ENCODE data around the gene ITSN2. TPM values are rescaled to one million over a fixed set of nuclear protein-coding genes. Genes with fewer than 3 reads are reported as not detected.
"Not testable (repeated sequence)": the region's sequence is repeated elsewhere in the genome, so short reads cannot be mapped to it uniquely, and the experiment has no call there.

ITSN2 gene
- total RNA-seq, 1 experiment from 2014 or later = 30.7 TPM

DNA sequence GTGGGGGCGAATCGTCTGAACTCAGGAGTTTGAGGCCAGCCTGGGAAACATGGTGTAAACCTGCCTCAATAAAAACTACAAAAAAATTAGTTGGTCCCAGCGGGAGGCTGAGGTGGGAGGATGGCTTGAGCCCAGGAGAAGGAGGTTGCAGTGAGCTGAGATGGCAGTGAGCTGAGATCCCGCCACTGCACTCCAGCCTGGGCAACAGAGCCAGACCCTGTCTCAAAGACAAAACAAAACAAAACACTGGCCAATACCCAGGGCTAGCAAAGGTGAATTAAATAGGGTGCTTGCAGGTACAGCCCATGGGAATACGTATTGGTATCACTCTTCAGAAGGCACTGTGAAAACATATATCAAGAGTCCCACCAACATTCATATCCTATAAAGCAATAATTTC lies 7.0 kb downstream of the ITSN2 start:
- Histone ChIP-seq H3K4me3 (no peak overlapping the region), H3K36me3 (no peaks in the 10 kb centered on the region), H3K27ac (no peak overlapping the region), H3K27me3 (no peaks in the 10 kb centered on the region), H3K9me3 (replicated peaks) (no peaks in the 10 kb centered on the region), H3K4me1 (no peaks in the 10 kb centered on the region)
- no peak for DNase-seq

DNA sequence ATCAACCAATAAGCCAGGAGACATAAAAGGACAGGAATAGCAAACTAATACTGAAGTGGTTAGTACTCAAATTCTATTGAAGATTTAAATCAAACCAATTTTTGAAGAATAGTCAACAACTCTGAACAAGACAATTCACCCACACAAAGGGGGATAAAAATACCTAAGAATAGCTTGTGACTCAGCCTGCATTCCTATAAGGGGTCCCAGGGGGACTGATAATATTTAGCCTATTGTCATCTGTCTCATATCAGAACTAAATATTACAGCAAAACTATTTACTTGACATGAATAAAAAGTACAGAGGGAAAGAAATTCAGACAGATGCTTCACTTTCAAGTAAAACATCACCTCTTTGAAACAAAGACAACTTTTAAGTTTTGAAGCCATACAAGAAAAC lies 7.7 kb downstream of the ITSN2 start:
- Histone ChIP-seq H3K4me3 (no peak overlapping the region), H3K9me3 (replicated peaks) (no peaks in the 10 kb centered on the region), H3K27ac (no peak overlapping the region), H3K4me1 (no peaks in the 10 kb centered on the region), H3K36me3 (no peaks in the 10 kb centered on the region), H3K27me3 (no peaks in the 10 kb centered on the region)
- DNase-seq = peak in 1 of 2 experiments; percentile 26

DNA sequence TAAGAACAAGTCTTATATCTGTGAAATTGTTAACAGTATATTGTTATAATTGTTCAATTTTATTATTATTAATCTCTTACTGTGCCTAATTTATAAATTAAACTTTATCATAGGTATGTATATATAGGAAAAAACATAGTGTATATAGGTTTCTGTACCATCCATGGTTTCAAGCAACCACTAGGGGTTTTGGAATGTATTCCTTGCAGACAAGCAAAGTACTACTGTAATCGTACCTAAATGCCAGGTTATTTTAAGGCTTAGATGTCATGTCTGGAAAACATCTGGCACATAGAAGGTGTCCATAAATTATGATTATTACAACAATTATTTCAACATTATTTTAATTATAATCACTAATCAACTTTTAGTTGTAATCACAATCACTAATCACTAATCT lies 8.4 kb downstream of the ITSN2 start:
- H3K36me3 ChIP-seq = no peaks in the 10 kb centered on the region
- no peaks in the 10 kb centered on the region for H3K4me1 ChIP-seq
- H3K4me3 ChIP-seq = no peak overlapping the region
- no peaks in the 10 kb centered on the region for H3K27me3 ChIP-seq
- H3K9me3 ChIP-seq (replicated peaks) = no peaks in the 10 kb centered on the region
- no peak overlapping the region for H3K27ac ChIP-seq
- DNase-seq = no peak

DNA sequence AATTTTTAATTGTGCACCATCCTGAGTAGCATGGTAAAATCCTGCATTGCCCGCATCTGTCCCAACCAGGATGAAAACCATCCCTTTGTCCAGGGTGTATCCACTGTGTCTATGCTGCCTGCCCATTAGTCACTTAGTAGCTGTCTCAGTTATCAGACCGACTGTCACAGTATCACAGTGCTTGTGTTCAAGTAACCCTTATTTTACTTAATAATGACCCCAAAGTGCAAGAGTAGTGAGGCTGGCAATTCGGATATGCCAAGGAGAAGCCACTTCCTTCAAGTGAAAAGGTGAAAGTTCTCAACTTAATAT lies 8.8 kb downstream of the ITSN2 start:
- Histone ChIP-seq H3K27ac (no peak overlapping the region), H3K4me3 (no peak overlapping the region), H3K9me3 (replicated peaks) (no peaks in the 10 kb centered on the region), H3K4me1 (no peaks in the 10 kb centered on the region), H3K27me3 (no peaks in the 10 kb centered on the region), H3K36me3 (no peaks in the 10 kb centered on the region)
- DNase-seq = no peak

DNA sequence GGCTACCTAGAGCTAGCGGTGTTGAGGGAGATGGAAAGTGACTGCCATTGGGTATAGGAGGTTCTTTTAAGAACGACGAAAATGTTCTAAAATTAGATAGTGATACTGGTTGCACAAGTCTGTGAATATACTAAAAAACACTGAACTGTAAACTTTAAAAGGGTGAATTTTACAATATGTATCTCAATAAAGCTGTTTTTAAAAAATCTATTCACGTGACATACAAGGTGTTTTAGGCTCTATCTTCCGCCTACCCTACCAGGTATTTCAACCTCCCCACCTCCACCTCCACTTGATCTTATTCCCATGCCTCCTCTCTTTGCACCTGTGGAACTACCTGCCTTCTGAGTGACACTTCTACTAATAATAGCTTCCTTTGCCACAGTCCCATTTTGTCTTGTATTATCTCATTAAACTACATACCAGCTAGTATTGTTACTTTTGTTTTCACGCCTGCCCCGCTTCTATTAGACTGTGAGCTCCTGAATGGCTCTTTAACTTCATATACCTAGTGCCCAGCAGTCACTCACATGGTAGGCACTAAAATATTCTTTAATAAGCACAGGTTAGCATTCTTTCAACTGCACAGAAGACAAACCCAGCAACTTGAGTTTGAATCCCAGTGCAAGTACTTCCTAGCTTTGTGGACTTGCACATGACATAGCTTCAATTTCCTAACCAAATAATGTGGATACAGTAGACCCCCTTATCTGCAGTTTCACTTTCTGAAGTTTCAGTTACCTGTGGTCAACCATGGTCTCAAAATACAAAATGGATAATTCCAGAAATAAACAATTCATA lies 9.3 kb downstream of the ITSN2 start:
- H3K27me3 ChIP-seq = no peaks in the 10 kb centered on the region
- no peak overlapping the region for H3K27ac ChIP-seq
- H3K4me1 ChIP-seq = no peaks in the 10 kb centered on the region
- no peak for DNase-seq
- H3K4me3 ChIP-seq = no peak overlapping the region
- no peaks in the 10 kb centered on the region for H3K9me3 ChIP-seq (replicated peaks)
- H3K36me3 ChIP-seq = no peaks in the 10 kb centered on the region

DNA sequence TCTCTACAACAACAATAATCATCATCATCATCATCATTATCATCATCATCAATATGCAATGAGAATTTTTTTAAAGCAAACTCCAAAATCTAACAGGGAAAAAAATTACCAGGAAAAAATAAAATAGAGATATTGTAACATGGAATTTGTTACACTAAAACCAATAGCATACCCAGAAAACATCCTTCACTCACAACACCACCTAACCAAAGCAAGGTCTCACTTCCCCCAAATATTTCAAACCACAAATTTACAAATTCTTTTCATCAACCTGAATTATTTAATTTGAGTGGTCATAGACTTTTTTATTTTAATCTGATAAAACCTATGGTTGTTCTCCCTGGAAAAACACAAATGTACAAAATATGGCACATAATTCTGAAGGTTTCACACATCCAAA lies 11.2 kb downstream of the ITSN2 start:
- Histone ChIP-seq H3K27ac (no peak overlapping the region), H3K36me3 (no peaks in the 10 kb centered on the region), H3K4me1 (no peaks in the 10 kb centered on the region), H3K27me3 (no peaks in the 10 kb centered on the region), H3K4me3 (no peak overlapping the region), H3K9me3 (replicated peaks) (no peaks in the 10 kb centered on the region)
- no peak for DNase-seq

DNA sequence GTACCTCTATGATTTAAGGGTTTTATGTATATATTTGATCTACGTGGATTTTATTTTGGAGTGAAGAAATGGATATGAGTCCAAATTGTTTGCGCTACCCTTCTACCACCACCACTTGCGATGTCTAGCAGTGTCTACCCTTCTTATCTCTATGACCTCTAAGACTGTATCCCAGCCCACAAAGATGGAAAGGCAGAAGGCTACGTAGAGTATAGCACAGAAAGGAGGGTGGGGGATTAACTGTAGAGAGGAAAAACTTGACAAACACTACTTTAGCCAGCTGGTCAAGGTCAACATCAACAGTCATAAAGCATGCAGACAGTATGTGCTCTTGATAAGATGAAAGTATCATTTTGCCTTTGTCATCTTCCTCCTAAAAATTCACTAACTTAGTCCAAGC lies 14.4 kb downstream of the ITSN2 start:
- no peak overlapping the region for H3K4me3 ChIP-seq
- H3K9me3 ChIP-seq (replicated peaks) = no peaks in the 10 kb centered on the region
- no peak for DNase-seq

DNA sequence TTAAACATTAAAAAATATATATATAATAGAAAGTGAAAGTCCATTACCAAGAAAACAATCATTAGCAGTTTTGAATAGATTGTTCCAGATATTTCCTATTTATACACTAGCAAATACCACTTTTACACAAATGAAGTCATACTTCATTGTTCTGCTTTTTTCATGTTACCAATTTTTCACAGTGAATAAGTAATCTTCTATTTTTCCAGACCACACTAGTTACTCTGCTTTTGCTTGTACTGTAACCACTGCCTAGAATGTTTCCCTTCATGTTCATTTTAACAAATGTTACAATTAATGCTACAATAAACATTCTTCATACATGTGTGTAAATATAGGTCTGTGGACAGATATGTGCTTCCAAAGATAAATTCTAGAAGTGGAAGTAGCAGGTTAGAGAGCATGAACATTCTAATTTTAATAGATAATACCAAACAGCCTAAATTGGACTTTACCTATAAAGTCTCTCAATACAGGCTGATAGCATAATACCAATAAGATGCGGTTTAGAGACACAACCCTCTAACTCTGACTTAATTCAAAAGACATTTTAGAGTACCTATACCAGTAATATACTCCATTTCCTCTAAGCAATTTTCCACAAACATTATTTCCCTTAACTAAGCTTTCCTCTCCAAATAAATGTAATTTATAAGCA lies 17.0 kb downstream of the ITSN2 start:
- H3K36me3 ChIP-seq = no peaks in the 10 kb centered on the region
- no peaks in the 10 kb centered on the region for H3K27me3 ChIP-seq
- DNase-seq = no peak
- 0 out of 2 replicates have a peak, but pooled peaks cover 3% of the 10 kb centered on the region for H3K9me3 ChIP-seq (replicated peaks)
- no peak overlapping the region for H3K27ac ChIP-seq
- H3K4me1 ChIP-seq = no peaks in the 10 kb centered on the region
- H3K4me3 ChIP-seq = no peak overlapping the region

More for the DNA sequence above, 14.4 kb downstream of the ITSN2 start:
- no peaks in the 10 kb centered on the region for H3K4me1 ChIP-seq
- H3K36me3 ChIP-seq = no peaks in the 10 kb centered on the region
- H3K27ac ChIP-seq = no peak overlapping the region
- H3K27me3 ChIP-seq = no peaks in the 10 kb centered on the region

DNA sequence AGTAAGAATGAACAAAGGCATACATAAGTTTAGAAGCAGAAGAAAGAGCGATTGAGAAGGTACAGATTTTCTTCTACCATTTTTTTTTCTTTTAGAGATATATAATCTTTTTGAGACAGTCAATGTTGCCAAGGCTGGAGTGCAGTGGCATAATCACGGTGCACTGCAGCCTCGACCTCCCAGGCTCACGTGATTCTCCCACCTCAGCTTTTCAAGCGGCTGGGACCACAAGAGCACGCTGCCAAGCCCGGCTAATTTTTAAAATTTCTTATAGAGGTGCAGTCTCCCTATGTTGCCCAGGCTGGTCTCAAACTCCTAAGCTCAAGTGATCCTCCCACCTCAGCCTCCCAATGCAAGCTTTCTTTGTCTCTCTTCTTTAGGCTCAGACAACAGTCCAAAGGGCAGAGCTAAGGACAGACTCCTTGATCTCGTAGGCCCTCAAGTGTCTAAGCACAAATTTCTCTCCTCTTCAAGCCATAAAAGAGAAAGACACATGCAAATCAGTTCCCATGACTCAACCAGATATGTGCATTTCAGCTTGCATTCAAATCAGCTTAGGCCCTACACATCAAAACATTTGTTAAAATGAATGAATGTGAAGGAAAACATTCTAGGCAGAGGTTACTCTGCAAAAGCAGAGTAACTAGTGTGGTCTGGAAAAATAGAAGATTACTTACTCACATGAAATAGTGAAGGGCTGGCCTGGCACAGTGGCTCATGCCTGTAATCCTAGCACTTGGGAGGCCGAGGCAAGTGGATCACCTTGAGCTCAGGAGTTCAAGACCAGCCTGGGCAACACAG lies 18.0 kb downstream of the ITSN2 start:
- H3K4me1 ChIP-seq = no peaks in the 10 kb centered on the region
- H3K4me3 ChIP-seq = no peak overlapping the region
- H3K9me3 ChIP-seq (replicated peaks) = 0 out of 2 replicates have a peak, but pooled peaks cover 3% of the 10 kb centered on the region
- no peak for DNase-seq
- no peaks in the 10 kb centered on the region for H3K27me3 ChIP-seq
- no peak overlapping the region for H3K27ac ChIP-seq
- no peaks in the 10 kb centered on the region for H3K36me3 ChIP-seq

DNA sequence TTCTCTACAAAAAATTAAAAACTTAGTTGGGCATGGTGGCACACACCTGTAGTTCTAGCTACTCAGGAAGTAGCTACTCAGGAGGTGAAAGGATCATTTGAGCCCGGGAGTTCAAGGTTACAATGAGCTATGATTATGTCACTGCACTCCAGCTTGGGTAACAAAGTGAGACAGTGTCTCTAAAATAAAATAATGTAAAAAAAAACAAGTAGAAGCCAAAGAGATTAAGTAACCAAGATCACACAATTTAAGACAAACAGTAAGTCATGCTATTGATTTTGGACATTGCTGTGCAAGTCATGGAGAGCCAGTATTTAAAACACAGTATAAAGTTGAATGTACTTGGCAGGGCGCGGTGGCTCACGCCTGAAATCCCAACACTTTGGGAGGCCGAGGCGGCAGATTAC lies 20.5 kb downstream of the ITSN2 start:
- Histone ChIP-seq H3K27ac (no peak overlapping the region), H3K36me3 (no peaks in the 10 kb centered on the region), H3K27me3 (no peaks in the 10 kb centered on the region), H3K4me1 (no peaks in the 10 kb centered on the region), H3K9me3 (replicated peaks) (0 out of 2 replicates have a peak, but pooled peaks cover 3% of the 10 kb centered on the region), H3K4me3 (no peak overlapping the region)
- DNase-seq = no peak

DNA sequence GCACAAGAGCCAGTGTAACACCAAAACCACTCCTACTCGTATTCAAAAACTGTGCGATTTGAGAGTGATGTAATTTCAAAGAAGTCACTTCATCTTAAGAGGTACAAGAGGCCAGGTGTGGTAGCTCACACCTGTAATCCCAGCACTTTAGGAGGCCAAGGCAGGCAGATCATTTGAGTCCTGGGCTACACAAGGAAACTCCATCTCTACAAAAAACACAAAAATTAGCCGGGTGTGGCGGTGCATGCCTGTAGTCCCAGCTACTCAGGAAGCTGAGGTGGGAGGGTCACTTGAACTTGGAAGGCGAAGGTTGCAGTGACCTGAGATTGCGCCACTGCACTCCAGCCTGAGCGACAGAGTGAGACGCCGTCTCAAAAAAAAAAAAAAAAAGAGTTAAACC lies 21.2 kb downstream of the ITSN2 start:
- not testable (repeated sequence) for H3K4me1 ChIP-seq; H3K36me3 ChIP-seq; H3K9me3 ChIP-seq (replicated peaks); H3K27me3 ChIP-seq; H3K4me3 ChIP-seq; H3K27ac ChIP-seq; DNase-seq

DNA sequence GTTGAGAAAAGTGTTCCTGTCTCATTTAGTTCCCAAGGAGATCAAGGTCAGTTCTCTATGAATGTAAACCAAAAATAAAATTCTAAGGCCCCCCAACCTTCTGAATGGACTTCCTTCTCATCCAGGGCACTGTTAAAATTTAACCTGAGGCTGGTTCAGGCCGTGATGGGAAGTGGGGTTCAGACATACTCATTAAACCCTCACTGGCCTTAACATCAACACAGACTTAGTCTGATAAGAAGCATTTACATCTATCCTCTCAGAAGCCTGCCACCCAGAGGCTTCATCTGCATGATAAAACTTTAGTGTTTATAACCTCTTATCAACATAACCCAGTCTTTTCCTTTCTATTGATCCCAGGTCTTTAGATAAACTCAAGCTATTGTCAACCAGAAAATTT lies 22.4 kb downstream of the ITSN2 start:
- 0 out of 2 replicates have a peak, but pooled peaks cover 3% of the 10 kb centered on the region for H3K9me3 ChIP-seq (replicated peaks)
- H3K4me3 ChIP-seq = no peak overlapping the region
- no peak for DNase-seq
- no peak overlapping the region for H3K27ac ChIP-seq
- no peaks in the 10 kb centered on the region for H3K36me3 ChIP-seq
- H3K27me3 ChIP-seq = no peaks in the 10 kb centered on the region
- H3K4me1 ChIP-seq = no peaks in the 10 kb centered on the region

DNA sequence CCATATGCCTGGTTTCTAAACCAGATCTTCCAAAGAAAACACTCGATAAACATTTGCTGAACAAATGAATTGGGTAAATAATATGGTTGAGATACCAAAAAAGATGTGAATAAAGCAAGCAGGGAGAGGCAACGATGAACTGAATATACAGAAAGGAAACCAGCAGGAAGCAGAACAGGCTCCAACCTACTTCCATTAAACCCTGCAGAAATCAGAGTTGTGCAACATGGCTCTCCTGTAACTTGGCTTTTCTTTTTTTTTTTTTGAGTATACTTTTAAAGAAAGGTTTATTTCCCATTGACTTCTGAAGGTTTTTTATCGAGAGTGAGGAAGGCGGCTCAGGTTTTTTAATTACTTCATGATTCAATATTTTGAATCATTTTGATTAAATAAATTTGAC lies 23.5 kb downstream of the ITSN2 start:
- H3K36me3 ChIP-seq = no peaks in the 10 kb centered on the region
- no peak overlapping the region for H3K4me3 ChIP-seq
- no peaks in the 10 kb centered on the region for H3K4me1 ChIP-seq
- DNase-seq = no peak
- H3K27ac ChIP-seq = no peak overlapping the region
- 0 out of 2 replicates have a peak, but pooled peaks cover 3% of the 10 kb centered on the region for H3K9me3 ChIP-seq (replicated peaks)
- H3K27me3 ChIP-seq = no peaks in the 10 kb centered on the region

DNA sequence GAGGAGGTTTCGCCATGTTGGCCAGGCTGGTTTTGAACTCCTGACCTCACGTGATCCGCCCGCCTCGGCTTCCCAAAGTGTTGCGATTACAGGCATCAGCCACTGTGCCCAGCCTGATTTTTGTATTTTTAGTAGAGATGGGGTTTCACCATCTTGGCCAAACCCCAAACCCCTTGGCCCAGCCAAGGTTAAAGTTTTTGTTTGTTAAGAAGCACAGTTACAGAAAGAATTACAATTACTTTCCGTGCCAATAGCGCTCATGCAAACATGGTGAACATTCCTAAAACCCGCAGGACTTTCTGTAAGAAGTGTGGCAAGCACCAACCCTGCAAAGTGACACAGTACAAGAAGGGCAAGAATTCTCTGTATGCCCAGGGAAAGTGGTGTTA lies 26.1 kb downstream of the ITSN2 start:
- H3K9me3 ChIP-seq (replicated peaks) = 0 out of 2 replicates have a peak, but pooled peaks cover 3% of the 10 kb centered on the region
- no peaks in the 10 kb centered on the region for H3K36me3 ChIP-seq
- H3K4me3 ChIP-seq = no peak overlapping the region
- no peaks in the 10 kb centered on the region for H3K4me1 ChIP-seq
- no peaks in the 10 kb centered on the region for H3K27me3 ChIP-seq
- DNase-seq = no peak
- no peak overlapping the region for H3K27ac ChIP-seq

Measured in SJCRH30 (cell line).